Measurements from ENCODE around the gene ANKRD40.

- no peak for TF ChIP-seq CTCF (IDR thresholded peaks at IDR 0.05)
- TF ChIP-seq EZH2 (IDR thresholded peaks at IDR 0.05; ENCODE audit: borderline replicate concordance, insufficient read depth, low read depth, low read length, poor library complexity, severe bottlenecking): no peak
Measured at GRCh38 chr17:50712641-50713040, 4.9 kb upstream of the ANKRD40 start.

Measured in B cell (primary cell).